ENCODE results near the gene ZFY.

Gene ZFY

GRCh38 chrY:2962061-2962460 lies 26.9 kb downstream of the ZFY start:
- TF ChIP-seq MAX (IDR thresholded peaks at IDR 0.05; ENCODE audit: low read depth, low read length) (no peak), MYC (IDR thresholded peaks at IDR 0.05; ENCODE audit: low read depth, low read length) (no peak), CTCF (IDR thresholded peaks at IDR 0.05; ENCODE audit: low read depth, low read length) (no peak), POLR2A (IDR thresholded peaks at IDR 0.05; ENCODE audit: extremely low read depth, insufficient read length) (no peak)
- no peak overlapping the region for H3K4me3 ChIP-seq (ENCODE audit: low read depth, low read length)
- no peak for DNase-seq (ENCODE audit: low read depth)

GRCh38 chrY:2964814-2965213 lies 29.6 kb downstream of the ZFY start:
- TF ChIP-seq MAX (IDR thresholded peaks at IDR 0.05; ENCODE audit: low read depth, low read length) (no peak), POLR2A (IDR thresholded peaks at IDR 0.05; ENCODE audit: extremely low read depth, insufficient read length) (no peak), CTCF (IDR thresholded peaks at IDR 0.05; ENCODE audit: low read depth, low read length) (no peak), MYC (IDR thresholded peaks at IDR 0.05; ENCODE audit: low read depth, low read length) (no peak)
- no peak for DNase-seq (ENCODE audit: low read depth)
- no peak overlapping the region for H3K4me3 ChIP-seq (ENCODE audit: low read depth, low read length)

- no peak overlapping the region for H3K4me3 ChIP-seq (ENCODE audit: low read depth, low read length)
- DNase-seq (ENCODE audit: low read depth), result no peak
- TF ChIP-seq MYC (IDR thresholded peaks at IDR 0.05; ENCODE audit: low read depth, low read length) (no peak), CTCF (IDR thresholded peaks at IDR 0.05; ENCODE audit: low read depth, low read length) (no peak), MAX (IDR thresholded peaks at IDR 0.05; ENCODE audit: low read depth, low read length) (no peak)
Observed at GRCh38 chrY:2965629-2966028, 30.4 kb downstream of the ZFY start.

- no peak overlapping the region for H3K4me3 ChIP-seq (ENCODE audit: low read depth, low read length)
- DNase-seq (ENCODE audit: low read depth), result no peak
- no peak for TF ChIP-seq CTCF (IDR thresholded peaks at IDR 0.05; ENCODE audit: low read depth, low read length)
- no peak for TF ChIP-seq POLR2A (IDR thresholded peaks at IDR 0.05; ENCODE audit: extremely low read depth, insufficient read length)
- TF ChIP-seq MAX (IDR thresholded peaks at IDR 0.05; ENCODE audit: low read depth, low read length), result no peak
- TF ChIP-seq MYC (IDR thresholded peaks at IDR 0.05; ENCODE audit: low read depth, low read length), result no peak
Observed at GRCh38 chrY:2969561-2969960, 34.4 kb downstream of the ZFY start.

GRCh38 chrY:2972708-2973107 lies 37.5 kb downstream of the ZFY start:
- DNase-seq (ENCODE audit: low read depth), result no peak
- H3K4me3 ChIP-seq (ENCODE audit: low read depth, low read length), result no peak overlapping the region
- TF ChIP-seq MYC (IDR thresholded peaks at IDR 0.05; ENCODE audit: low read depth, low read length), result no peak
- no peak for TF ChIP-seq CTCF (IDR thresholded peaks at IDR 0.05; ENCODE audit: low read depth, low read length)
- TF ChIP-seq MAX (IDR thresholded peaks at IDR 0.05; ENCODE audit: low read depth, low read length), result no peak
- TF ChIP-seq POLR2A (IDR thresholded peaks at IDR 0.05; ENCODE audit: extremely low read depth, insufficient read length), result no peak

All from NB4 (cell line).